ENCODE results near the gene OLFML2B. TPM values are rescaled to one million over a fixed set of nuclear protein-coding genes. Genes with fewer than 3 reads are reported as not detected.
"Not testable (repeated sequence)": the region's sequence is repeated elsewhere in the genome, so short reads cannot be mapped to it uniquely, and the experiment has no call there.

Gene OLFML2B
- total and polyA plus RNA-seq, 4 donors, result 8.0 to 82.6 (median 35.5) TPM

GRCh38 chr1:162066836-162067235 lies 43.2 kb upstream of the OLFML2B start:
- H3K36me3 ChIP-seq (ENCODE audit: control insufficient read depth in 1 of 2, insufficient read depth in 2 of 2, low read length in 1 of 2); H3K4me1 ChIP-seq (ENCODE audit: control insufficient read depth in 1 of 2, insufficient read depth in 2 of 2, low read length in 2 of 2); H3K27me3 ChIP-seq (ENCODE audit: control insufficient read depth in 1 of 2, insufficient read depth in 2 of 2, low read length in 1 of 2); ATAC-seq (ENCODE audit: low FRiP score); H3K4me3 ChIP-seq (ENCODE audit: low read length in 2 of 2); H3K9me3 ChIP-seq (ENCODE audit: control insufficient read depth, low read length); intact Hi-C loops (cut with DNase I); H3K27ac ChIP-seq (ENCODE audit: low read depth in 1 of 2, low read length in 2 of 2); DNase-seq: not testable (repeated sequence)
- 76 to 82% methylated on average over 4 of the region's 4 CpGs for WGBS, 2 donors

- H3K9me3 ChIP-seq (ENCODE audit: control insufficient read depth, low read length), result no peaks in the 10 kb centered on the region
- ATAC-seq (ENCODE audit: low FRiP score) (no peak), DNase-seq (no peak)
- no peak overlapping the region for H3K4me3 ChIP-seq (ENCODE audit: low read length in 2 of 2)
- peaks cover 0 to 8% of the 10 kb centered on the region in 2 donors for H3K4me1 ChIP-seq (ENCODE audit: control insufficient read depth in 1 of 2, insufficient read depth in 2 of 2, low read length in 2 of 2)
- H3K27ac ChIP-seq (ENCODE audit: low read depth in 1 of 2, low read length in 2 of 2), result no peak overlapping the region
- 95 to 97% methylated on average over 2 of the region's 2 CpGs for WGBS, 2 donors
- no peaks in the 10 kb centered on the region for H3K27me3 ChIP-seq (ENCODE audit: control insufficient read depth in 1 of 2, insufficient read depth in 2 of 2, low read length in 1 of 2)
- no peaks in the 10 kb centered on the region for H3K36me3 ChIP-seq (ENCODE audit: control insufficient read depth in 1 of 2, insufficient read depth in 2 of 2, low read length in 1 of 2)
- intact Hi-C loops (cut with DNase I), result no loop called here
Measured at GRCh38 chr1:162065016-162065415, 41.3 kb upstream of the OLFML2B start.

DNA sequence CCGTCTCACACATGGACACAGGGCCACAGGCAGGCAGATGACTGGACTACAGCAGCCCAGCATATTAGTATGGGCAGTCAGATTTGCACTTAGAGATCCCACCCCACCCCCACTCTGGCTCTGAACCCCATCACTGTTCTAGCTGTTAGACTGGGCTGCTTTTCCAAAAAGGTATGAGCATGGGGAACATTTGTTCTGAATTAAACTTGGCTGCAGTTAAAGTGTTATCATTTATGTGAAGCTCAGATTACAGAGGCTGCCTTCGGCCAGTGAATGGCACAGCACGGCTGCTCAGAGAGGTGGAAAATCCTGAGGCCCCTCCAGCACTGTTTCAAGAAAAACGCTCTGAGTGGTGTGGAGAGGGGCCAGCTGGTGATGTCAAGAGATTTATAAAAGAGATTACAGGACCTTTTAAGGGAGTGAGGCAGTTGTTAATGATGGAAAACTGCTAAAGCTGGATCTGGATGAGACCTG lies 38.9 kb upstream of the OLFML2B start:
- Histone ChIP-seq H3K4me1 (ENCODE audit: control insufficient read depth in 1 of 2, insufficient read depth in 2 of 2, low read length in 2 of 2) (peaks cover 0 to 3% of the 10 kb centered on the region in 2 donors), H3K27me3 (ENCODE audit: control insufficient read depth in 1 of 2, insufficient read depth in 2 of 2, low read length in 1 of 2) (no peaks in the 10 kb centered on the region), H3K36me3 (ENCODE audit: control insufficient read depth in 1 of 2, insufficient read depth in 2 of 2, low read length in 1 of 2) (no peaks in the 10 kb centered on the region), H3K27ac (ENCODE audit: low read depth in 1 of 2, low read length in 2 of 2) (no peak overlapping the region), H3K4me3 (ENCODE audit: low read length in 2 of 2) (no peak overlapping the region), H3K9me3 (ENCODE audit: control insufficient read depth, low read length) (no peaks in the 10 kb centered on the region)
- DNase-seq (peak in 1 of 2 donors; percentile 46), ATAC-seq (ENCODE audit: low FRiP score) (peak; percentile 63)
- WGBS, 2 donors, result 21 to 25% methylated on average over 4 of the region's 4 CpGs
- intact Hi-C loops (cut with DNase I), result no loop called here

DNA sequence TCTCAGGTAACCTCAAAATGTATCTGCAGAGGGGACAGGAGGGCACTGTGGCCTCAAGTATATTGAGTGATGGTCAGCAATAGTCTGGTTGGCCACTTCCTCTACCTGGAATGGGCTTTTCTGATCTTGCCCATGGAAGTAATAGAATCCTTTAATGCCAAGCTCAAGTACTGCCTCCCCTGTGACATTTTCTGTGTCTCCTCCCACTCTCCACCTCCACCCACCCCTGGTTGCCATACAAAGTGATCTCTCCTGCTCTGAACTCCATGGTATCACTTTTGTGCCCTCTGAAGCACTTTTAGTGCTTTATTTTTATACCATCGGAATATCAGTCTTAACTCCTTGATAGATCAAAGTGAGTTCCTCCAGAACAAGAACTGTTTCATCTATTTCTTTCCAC lies 36.6 kb upstream of the OLFML2B start:
- intact Hi-C loops (cut with DNase I), result no loop called here
- peaks cover 0 to 3% of the 10 kb centered on the region in 2 donors for H3K4me1 ChIP-seq (ENCODE audit: control insufficient read depth in 1 of 2, insufficient read depth in 2 of 2, low read length in 2 of 2)
- no peak overlapping the region for H3K27ac ChIP-seq (ENCODE audit: low read depth in 1 of 2, low read length in 2 of 2)
- no peaks in the 10 kb centered on the region for H3K36me3 ChIP-seq (ENCODE audit: control insufficient read depth in 1 of 2, insufficient read depth in 2 of 2, low read length in 1 of 2)
- ATAC-seq (ENCODE audit: low FRiP score) (no peak), DNase-seq (no peak)
- no peaks in the 10 kb centered on the region for H3K9me3 ChIP-seq (ENCODE audit: control insufficient read depth, low read length)
- WGBS, 2 donors, result 89 to 93% methylated on average over 1 of the region's 1 CpG
- no peak overlapping the region for H3K4me3 ChIP-seq (ENCODE audit: low read length in 2 of 2)
- no peaks in the 10 kb centered on the region for H3K27me3 ChIP-seq (ENCODE audit: control insufficient read depth in 1 of 2, insufficient read depth in 2 of 2, low read length in 1 of 2)

DNA sequence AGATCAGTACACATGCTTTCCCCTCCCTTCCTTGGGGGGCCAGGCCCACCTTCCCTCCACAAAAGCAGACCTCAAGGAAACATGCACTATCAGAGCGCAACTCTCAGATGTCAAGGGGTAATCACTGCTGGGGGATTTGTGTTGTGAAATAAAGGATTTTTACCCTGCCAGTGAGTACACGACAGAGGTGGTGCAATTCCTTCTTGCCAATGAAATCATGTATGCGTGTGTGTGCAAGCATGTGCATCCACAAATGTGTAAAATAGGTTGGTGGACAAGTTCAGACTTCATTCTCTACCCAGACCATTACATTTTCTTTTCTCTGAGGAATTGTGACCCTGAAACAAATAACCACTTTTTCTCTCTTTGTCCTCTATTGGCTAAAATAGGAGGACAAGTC lies 36.1 kb upstream of the OLFML2B start:
- no peak for DNase-seq
- ATAC-seq (ENCODE audit: low FRiP score), result no peak
- Histone ChIP-seq H3K9me3 (ENCODE audit: control insufficient read depth, low read length) (no peaks in the 10 kb centered on the region), H3K27me3 (ENCODE audit: control insufficient read depth in 1 of 2, insufficient read depth in 2 of 2, low read length in 1 of 2) (no peaks in the 10 kb centered on the region), H3K4me3 (ENCODE audit: low read length in 2 of 2) (no peak overlapping the region), H3K27ac (ENCODE audit: low read depth in 1 of 2, low read length in 2 of 2) (no peak overlapping the region), H3K36me3 (ENCODE audit: control insufficient read depth in 1 of 2, insufficient read depth in 2 of 2, low read length in 1 of 2) (no peaks in the 10 kb centered on the region), H3K4me1 (ENCODE audit: control insufficient read depth in 1 of 2, insufficient read depth in 2 of 2, low read length in 2 of 2) (peaks cover 0 to 3% of the 10 kb centered on the region in 2 donors)
- intact Hi-C loops (cut with DNase I), result loop anchor here in 1 of 2 donors (5.0 kb wide), 2 partner anchors 218 to 333 kb away; no protein-coding TSS in a partner anchor
- WGBS, 2 donors, result 81 to 84% methylated on average over 3 of the region's 3 CpGs

- Histone ChIP-seq H3K36me3 (ENCODE audit: control insufficient read depth in 1 of 2, insufficient read depth in 2 of 2, low read length in 1 of 2) (no peaks in the 10 kb centered on the region), H3K27me3 (ENCODE audit: control insufficient read depth in 1 of 2, insufficient read depth in 2 of 2, low read length in 1 of 2) (peaks cover 0 to 1% of the 10 kb centered on the region in 2 donors), H3K27ac (ENCODE audit: low read depth in 1 of 2, low read length in 2 of 2) (no peak overlapping the region), H3K4me3 (ENCODE audit: low read length in 2 of 2) (no peak overlapping the region), H3K9me3 (ENCODE audit: control insufficient read depth, low read length) (no peaks in the 10 kb centered on the region), H3K4me1 (ENCODE audit: control insufficient read depth in 1 of 2, insufficient read depth in 2 of 2, low read length in 2 of 2) (no peaks in the 10 kb centered on the region)
- ATAC-seq (ENCODE audit: low FRiP score) (no peak), DNase-seq (no peak)
- intact Hi-C loops (cut with DNase I), result loop anchor here (1.0 to 5.0 kb wide), 4 partner anchors 220 to 336 kb away; no protein-coding TSS in a partner anchor
- WGBS, 2 donors, result 92 to 94% methylated on average over 3 of the region's 3 CpGs
Measured at GRCh38 chr1:162056579-162056978, 32.9 kb upstream of the OLFML2B start.

GRCh38 chr1:162056043-162056442 lies 32.4 kb upstream of the OLFML2B start:
- peak; percentile 88 for ATAC-seq (ENCODE audit: low FRiP score)
- no peak overlapping the region for H3K4me3 ChIP-seq (ENCODE audit: low read length in 2 of 2)
- intact Hi-C loops (cut with DNase I), result loop anchor here (1.0 to 5.0 kb wide), 4 partner anchors 221 to 336 kb away; no protein-coding TSS in a partner anchor
- no peak overlapping the region for H3K27ac ChIP-seq (ENCODE audit: low read depth in 1 of 2, low read length in 2 of 2)
- H3K27me3 ChIP-seq (ENCODE audit: control insufficient read depth in 1 of 2, insufficient read depth in 2 of 2, low read length in 1 of 2), result peaks cover 0 to 1% of the 10 kb centered on the region in 2 donors
- no peaks in the 10 kb centered on the region for H3K4me1 ChIP-seq (ENCODE audit: control insufficient read depth in 1 of 2, insufficient read depth in 2 of 2, low read length in 2 of 2)
- 34% methylated on average over 3 of the region's 3 CpGs for WGBS, 2 donors
- H3K9me3 ChIP-seq (ENCODE audit: control insufficient read depth, low read length), result no peaks in the 10 kb centered on the region
- no peaks in the 10 kb centered on the region for H3K36me3 ChIP-seq (ENCODE audit: control insufficient read depth in 1 of 2, insufficient read depth in 2 of 2, low read length in 1 of 2)
- peak; percentile 59 to 73 for DNase-seq

GRCh38 chr1:162055062-162055461 lies 31.4 kb upstream of the OLFML2B start:
- Histone ChIP-seq H3K4me1 (ENCODE audit: control insufficient read depth in 1 of 2, insufficient read depth in 2 of 2, low read length in 2 of 2) (no peaks in the 10 kb centered on the region), H3K27me3 (ENCODE audit: control insufficient read depth in 1 of 2, insufficient read depth in 2 of 2, low read length in 1 of 2) (peaks cover 0 to 1% of the 10 kb centered on the region in 2 donors), H3K36me3 (ENCODE audit: control insufficient read depth in 1 of 2, insufficient read depth in 2 of 2, low read length in 1 of 2) (no peaks in the 10 kb centered on the region), H3K4me3 (ENCODE audit: low read length in 2 of 2) (no peak overlapping the region), H3K9me3 (ENCODE audit: control insufficient read depth, low read length) (no peaks in the 10 kb centered on the region), H3K27ac (ENCODE audit: low read depth in 1 of 2, low read length in 2 of 2) (no peak overlapping the region)
- intact Hi-C loops (cut with DNase I), result loop anchor here in 1 of 2 donors (5.0 kb wide), 2 partner anchors 222 to 337 kb away; no protein-coding TSS in a partner anchor
- 67 to 70% methylated on average over 3 of the region's 3 CpGs for WGBS, 2 donors
- DNase-seq (no peak), ATAC-seq (ENCODE audit: low FRiP score) (no peak)

DNA sequence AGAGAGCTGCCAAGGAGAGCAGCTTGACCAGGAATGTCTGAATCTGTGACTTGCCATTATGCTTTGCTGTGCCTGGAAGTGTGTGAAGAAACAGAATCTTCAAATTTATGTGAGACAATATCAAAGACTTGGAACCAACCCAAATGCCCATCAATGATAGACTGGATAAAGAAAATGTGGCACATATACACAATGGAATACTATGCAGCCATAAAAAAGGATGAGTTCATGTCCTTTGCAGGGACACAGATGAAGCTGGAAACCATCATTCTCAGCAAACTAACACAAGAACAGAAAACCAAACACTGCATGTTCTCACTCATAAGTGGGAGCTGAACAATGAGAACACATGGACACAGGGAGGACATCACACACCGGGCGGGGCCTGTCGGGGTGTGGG lies 30.3 kb upstream of the OLFML2B start:
- H3K4me3 ChIP-seq (ENCODE audit: low read length in 2 of 2); H3K27ac ChIP-seq (ENCODE audit: low read depth in 1 of 2, low read length in 2 of 2); intact Hi-C loops (cut with DNase I); H3K9me3 ChIP-seq (ENCODE audit: control insufficient read depth, low read length); H3K4me1 ChIP-seq (ENCODE audit: control insufficient read depth in 1 of 2, insufficient read depth in 2 of 2, low read length in 2 of 2); H3K36me3 ChIP-seq (ENCODE audit: control insufficient read depth in 1 of 2, insufficient read depth in 2 of 2, low read length in 1 of 2); ATAC-seq (ENCODE audit: low FRiP score); H3K27me3 ChIP-seq (ENCODE audit: control insufficient read depth in 1 of 2, insufficient read depth in 2 of 2, low read length in 1 of 2); DNase-seq: not testable (repeated sequence)
- WGBS, 2 donors, result 97 to 99% methylated on average over 3 of the region's 3 CpGs

Data from aorta (tissue), 5 donors.